Nephron (organoid): Measurements from ENCODE around the gene FNTB.

Experiments used
- H3K27ac Mint-ChIP-seq, 3 experiments: 2 replicates each; pipeline ENCODE4 v1.8.0; 2020; ENCODE audit warnings: mixed read lengths in 3 of 3, mild to moderate bottlenecking in 2 of 3, moderate library complexity in 1 of 3
- H3K27me3 Mint-ChIP-seq: 2 replicates; pipeline ENCODE4 v1.8.0; 2021; ENCODE audit warnings: low read depth, mild to moderate bottlenecking, moderate library complexity, mixed read lengths
- H3K36me3 Mint-ChIP-seq: 2 replicates; pipeline ENCODE4 v1.8.0; 2020; ENCODE audit warnings: low read depth, mixed read lengths
- H3K4me1 Mint-ChIP-seq: 2 replicates; pipeline ENCODE4 v1.8.0; 2020; ENCODE audit warnings: mixed read lengths
- H3K4me3 Mint-ChIP-seq, 3 experiments: 2 replicates each; pipeline ENCODE4 v1.8.0; 2020; ENCODE audit warnings: mild to moderate bottlenecking in 3 of 3, mixed read lengths in 3 of 3, moderate library complexity in 2 of 3
- H3K9me3 Mint-ChIP-seq: 2 replicates; pipeline ENCODE4 v1.8.0; 2020; ENCODE audit warnings: mixed read lengths
- TF ChIP-seq, protein P1 (sequence below), 3 experiments: fragments of 200-600 bp; sonication (generic); IDR thresholded peaks; one replicate each; pipeline ENCODE4 v1.5.0; 2021; ENCODE audit warnings: antibody characterized with exemption in 3 of 3; ENCODE audit not compliant: unreplicated experiment in 3 of 3

FNTB gene

GRCh38 chr14:65073605-65074201 is 87.0 kb downstream of the FNTB start:
- no peaks in the 10 kb centered on the region for H3K27me3 Mint-ChIP-seq
- H3K9me3 Mint-ChIP-seq, result no peaks in the 10 kb centered on the region

GRCh38 chr14:65074449-65075150 is 87.9 kb downstream of the FNTB start:
- Mint-ChIP-seq H3K4me1 (peaks cover 24% of the 10 kb centered on the region), H3K27ac (peak overlapping the region in 2 of 3 experiments; percentile 1 to 55), H3K36me3 (peaks cover 51% of the 10 kb centered on the region), H3K4me3 (no peak overlapping the region), H3K27me3 (no peaks in the 10 kb centered on the region), H3K9me3 (no peaks in the 10 kb centered on the region)
- TF ChIP-seq, protein P1, sequence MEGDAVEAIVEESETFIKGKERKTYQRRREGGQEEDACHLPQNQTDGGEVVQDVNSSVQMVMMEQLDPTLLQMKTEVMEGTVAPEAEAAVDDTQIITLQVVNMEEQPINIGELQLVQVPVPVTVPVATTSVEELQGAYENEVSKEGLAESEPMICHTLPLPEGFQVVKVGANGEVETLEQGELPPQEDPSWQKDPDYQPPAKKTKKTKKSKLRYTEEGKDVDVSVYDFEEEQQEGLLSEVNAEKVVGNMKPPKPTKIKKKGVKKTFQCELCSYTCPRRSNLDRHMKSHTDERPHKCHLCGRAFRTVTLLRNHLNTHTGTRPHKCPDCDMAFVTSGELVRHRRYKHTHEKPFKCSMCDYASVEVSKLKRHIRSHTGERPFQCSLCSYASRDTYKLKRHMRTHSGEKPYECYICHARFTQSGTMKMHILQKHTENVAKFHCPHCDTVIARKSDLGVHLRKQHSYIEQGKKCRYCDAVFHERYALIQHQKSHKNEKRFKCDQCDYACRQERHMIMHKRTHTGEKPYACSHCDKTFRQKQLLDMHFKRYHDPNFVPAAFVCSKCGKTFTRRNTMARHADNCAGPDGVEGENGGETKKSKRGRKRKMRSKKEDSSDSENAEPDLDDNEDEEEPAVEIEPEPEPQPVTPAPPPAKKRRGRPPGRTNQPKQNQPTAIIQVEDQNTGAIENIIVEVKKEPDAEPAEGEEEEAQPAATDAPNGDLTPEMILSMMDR (IDR thresholded peaks at IDR 0.05; ENCODE audit: unreplicated experiment in 3 of 3), result no peak

More at GRCh38 chr14:65073605-65074201, 87.0 kb downstream of the FNTB start:
- Mint-ChIP-seq H3K4me1 (peaks cover 24% of the 10 kb centered on the region), H3K36me3 (peaks cover 45% of the 10 kb centered on the region), H3K27ac (peak overlapping the region; percentile 1 to 55 (median 8)), H3K4me3 (no peak overlapping the region)
- TF ChIP-seq, protein P1 (IDR thresholded peaks at IDR 0.05; ENCODE audit: unreplicated experiment in 3 of 3), result no peak

- H3K27me3 Mint-ChIP-seq, result no peaks in the 10 kb centered on the region
- TF ChIP-seq, protein P1 (IDR thresholded peaks at IDR 0.05; ENCODE audit: unreplicated experiment in 3 of 3), result no peak
- H3K9me3 Mint-ChIP-seq, result no peaks in the 10 kb centered on the region
- no peak overlapping the region for H3K4me3 Mint-ChIP-seq
- H3K36me3 Mint-ChIP-seq, result peaks cover 57% of the 10 kb centered on the region
- no peak overlapping the region for H3K27ac Mint-ChIP-seq
- peaks cover 16% of the 10 kb centered on the region for H3K4me1 Mint-ChIP-seq
Measured at GRCh38 chr14:65075628-65076325, 89.1 kb downstream of the FNTB start.

DNA sequence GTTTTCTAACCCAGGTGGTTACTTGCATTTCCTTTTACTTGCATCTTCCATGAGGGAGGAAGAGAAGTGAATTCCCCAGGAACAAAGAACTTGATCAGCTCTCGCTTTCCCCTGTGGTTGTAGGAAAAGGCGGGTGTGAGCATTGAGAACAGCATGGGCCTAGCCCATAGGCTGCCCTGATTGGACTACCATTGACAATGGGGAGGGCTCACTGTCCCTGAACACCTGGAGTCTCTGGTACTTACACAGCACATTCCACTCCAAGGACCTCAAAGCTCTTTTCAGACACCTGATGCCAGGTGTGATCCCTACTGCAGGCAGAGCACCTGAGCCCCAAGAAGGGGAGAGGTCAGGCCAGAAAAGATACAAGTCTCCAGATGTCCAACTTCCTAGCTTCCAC is 90.6 kb downstream of the FNTB start:
- Mint-ChIP-seq H3K4me3 (no peak overlapping the region), H3K36me3 (peaks cover 69% of the 10 kb centered on the region), H3K27ac (no peak overlapping the region), H3K4me1 (peaks cover 14% of the 10 kb centered on the region), H3K27me3 (no peaks in the 10 kb centered on the region), H3K9me3 (no peaks in the 10 kb centered on the region)
- TF ChIP-seq, protein P1 (IDR thresholded peaks at IDR 0.05; ENCODE audit: unreplicated experiment in 3 of 3), result no peak

DNA sequence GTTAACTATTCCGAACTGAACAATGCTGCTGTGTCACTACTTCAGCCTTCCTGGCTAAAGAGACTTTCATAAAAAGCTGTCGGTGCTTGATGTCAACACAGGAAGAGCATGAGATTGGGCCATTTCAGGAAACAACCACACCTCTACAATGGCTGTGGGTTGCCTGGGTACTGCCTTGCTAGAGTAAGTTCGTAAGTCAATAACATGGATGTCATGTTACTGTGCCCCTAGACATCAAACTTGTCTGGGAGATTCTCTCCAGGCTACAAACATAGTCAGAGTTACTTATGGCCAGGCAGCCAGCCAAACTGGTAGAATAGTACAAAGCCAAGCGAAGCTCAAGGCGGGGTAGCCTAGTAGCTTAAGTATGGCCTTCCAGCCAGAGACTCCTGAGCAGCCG is 92.5 kb downstream of the FNTB start:
- no peak overlapping the region for H3K27ac Mint-ChIP-seq
- H3K4me1 Mint-ChIP-seq, result peaks cover 17% of the 10 kb centered on the region
- no peaks in the 10 kb centered on the region for H3K27me3 Mint-ChIP-seq
- peaks cover 82% of the 10 kb centered on the region for H3K36me3 Mint-ChIP-seq
- no peaks in the 10 kb centered on the region for H3K9me3 Mint-ChIP-seq
- no peak overlapping the region for H3K4me3 Mint-ChIP-seq
- TF ChIP-seq, protein P1 (IDR thresholded peaks at IDR 0.05; ENCODE audit: unreplicated experiment in 3 of 3), result no peak
